GM21619 (cell line): ENCODE measurements around the gene NUDT1.
A peak's percentile ranks its signal among the peaks of the same experiment; 100 is the strongest.

ENCODE experiments used
- ATAC-seq: cut with Tn5 transposase; IDR thresholded peaks from one replicate; pipeline ENCODE4 v1.9.1; 2021; ENCODE audit not compliant: unreplicated experiment

NUDT1 gene

GRCh38 chr7:2222516-2222915 is 19.5 kb upstream of the NUDT1 start:
- ATAC-seq, result no peak

- no peak for ATAC-seq
Measured at GRCh38 chr7:2223321-2223720, 18.7 kb upstream of the NUDT1 start.

GRCh38 chr7:2224491-2224928 is 17.5 kb upstream of the NUDT1 start:
- ATAC-seq, result no peak

GRCh38 chr7:2224934-2225333 is 17.1 kb upstream of the NUDT1 start:
- no peak for ATAC-seq

- no peak for ATAC-seq
Measured at GRCh38 chr7:2225336-2225735, 16.7 kb upstream of the NUDT1 start.

- no peak for ATAC-seq
Measured at GRCh38 chr7:2225830-2226229, 16.2 kb upstream of the NUDT1 start.

- no peak for ATAC-seq
Measured at GRCh38 chr7:2227699-2228098, 14.3 kb upstream of the NUDT1 start.

GRCh38 chr7:2228921-2229320 is 13.1 kb upstream of the NUDT1 start:
- ATAC-seq, result no peak

- ATAC-seq, result no peak
Measured at GRCh38 chr7:2229467-2229866, 12.6 kb upstream of the NUDT1 start.

GRCh38 chr7:2230226-2230625 is 11.8 kb upstream of the NUDT1 start:
- ATAC-seq, result no peak

GRCh38 chr7:2230882-2231281 is 11.1 kb upstream of the NUDT1 start:
- ATAC-seq, result no peak

GRCh38 chr7:2231992-2232765 is 9.8 kb upstream of the NUDT1 start:
- ATAC-seq, result peak; percentile 32

GRCh38 chr7:2232766-2233520 is 9.1 kb upstream of the NUDT1 start, which contains the start of gene MAD1L1:
Gene MAD1L1, minus strand, starts transcription at chr7:2232945. Its CDS starts 2,812 bp downstream, at chr7:2230133.
- ATAC-seq, result peak; percentile 68

GRCh38 chr7:2233926-2234325 is 8.1 kb upstream of the NUDT1 start:
- ATAC-seq, result no peak

- ATAC-seq, result peak; percentile 56
Measured at GRCh38 chr7:2237109-2237602, 4.9 kb upstream of the NUDT1 start.

- no peak for ATAC-seq
Measured at GRCh38 chr7:2239242-2239641, 2.8 kb upstream of the NUDT1 start.

GRCh38 chr7:2242541-2243429 is 759 bp downstream of the NUDT1 start:
- no peak for ATAC-seq

- no peak for ATAC-seq
Measured at GRCh38 chr7:2243458-2243857, 1.4 kb downstream of the NUDT1 start.

- no peak for ATAC-seq
Measured at GRCh38 chr7:2244404-2244995, 2.5 kb downstream of the NUDT1 start.

GRCh38 chr7:2245883-2246675 is 4.1 kb downstream of the NUDT1 start:
- no peak for ATAC-seq
